ENCODE data around the gene KRT4. TPM values are rescaled to one million over a fixed set of nuclear protein-coding genes. Genes with fewer than 3 reads are reported as not detected.
A peak's percentile ranks its signal among the peaks of the same experiment; 100 is the strongest.

KRT4 gene
- total RNA-seq, 1 experiment from 2014 or later, result not detected

DNA sequence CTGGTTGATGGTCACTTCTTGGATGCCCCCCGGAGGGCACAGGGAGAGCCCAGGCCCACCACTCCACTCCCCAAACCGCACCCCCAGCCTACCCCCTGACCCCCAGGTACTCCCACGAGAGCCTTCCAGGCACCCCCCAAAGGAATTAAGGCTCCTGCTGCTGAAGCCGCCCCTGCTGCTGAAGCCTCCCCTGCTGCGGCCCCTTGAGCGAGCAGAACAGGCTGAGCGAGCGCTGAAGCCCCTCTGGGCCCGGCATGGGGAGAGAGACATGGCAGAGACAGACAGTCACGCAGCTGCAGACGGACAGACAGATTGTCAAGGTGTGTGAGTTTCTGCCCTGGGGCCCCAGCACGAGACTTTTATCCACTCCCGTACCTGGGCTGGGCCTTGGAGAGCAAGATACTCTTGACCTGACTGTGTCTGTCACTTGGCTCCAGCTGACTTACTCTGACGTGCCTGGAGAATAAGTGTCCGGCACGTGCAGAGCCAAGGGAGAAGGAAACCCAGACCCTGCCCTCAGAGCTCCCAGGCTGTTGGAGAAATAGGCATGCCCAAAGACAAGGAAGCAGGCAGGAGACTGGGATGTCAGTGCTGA, 34.8 kb upstream of the KRT4 start, which contains the start of gene KRT78:
KRT78 (minus strand) TSS at position 334 of the 595 bp plus-strand sequence; CDS start at position 270, 64 bp downstream.
- H2BK5ac ChIP-seq (ENCODE audit: insufficient read length, low read length), result no peak within 1 kb of the TSS
- Mint-ChIP-seq H3K27me3 (ENCODE audit: low read depth) (peaks cover 12% of the 10 kb centered on the region), H3K4me1 (peaks cover 0 to 4% of the 10 kb centered on the region in 2 experiments; a peak in 1 of 4 replicates), H3K4me3 (no peak within 1 kb of the TSS; a peak in 1 of 5 replicates), H3K9me3 (no peaks in the 10 kb centered on the region), H3K36me3 (ENCODE audit: insufficient read depth in 1 of 3, low read depth in 3 of 3) (no peaks in the 10 kb centered on the region), H3K27ac (peak within 1 kb of the TSS in 1 of 3 experiments; percentile 17; a peak in 1 of 7 replicates)
- no peak within 1 kb of the TSS for H2AK5ac ChIP-seq (ENCODE audit: insufficient read length, low read length)
- DNase-seq, result peak; percentile 27
- no peak within 1 kb of the TSS for H4K91ac ChIP-seq (ENCODE audit: insufficient read length, low read depth, low read length)
- no CpG with 5 or more reads among the region's 16 CpGs for WGBS (ENCODE audit: extremely low coverage, insufficient read length, low lambda C conversion rate)
- H3T11ph ChIP-seq (ENCODE audit: low read length), result no peak within 1 kb of the TSS
- no peak within 1 kb of the TSS for H3K23ac ChIP-seq (ENCODE audit: insufficient read length, low read depth, low read length)
- no peaks in the 10 kb centered on the region for H3K79me1 ChIP-seq (ENCODE audit: insufficient read depth, low read depth, low read length, poor library complexity, severe bottlenecking)
- no peak within 1 kb of the TSS for H3K4me2 ChIP-seq (ENCODE audit: insufficient read depth, insufficient read length, low read length)
- H4K20me1 ChIP-seq (ENCODE audit: control insufficient read depth, insufficient read depth, insufficient read length), result no peaks in the 10 kb centered on the region
- H3K14ac ChIP-seq (ENCODE audit: insufficient read depth, low read length), result peak within 1 kb of the TSS; percentile 21; the same call in 1 of the 2 replicates
- H3K4ac ChIP-seq (ENCODE audit: low read depth, low read length), result no peak within 1 kb of the TSS
- H3K18ac ChIP-seq (ENCODE audit: insufficient read length, low read depth, low read length), result no peak within 1 kb of the TSS
- H2BK120ac ChIP-seq (ENCODE audit: low read depth, low read length, poor library complexity, severe bottlenecking), result no peak within 1 kb of the TSS
- H3K9me3 ChIP-seq (ENCODE audit: control insufficient read depth, low read depth, low read length), result no peaks in the 10 kb centered on the region
- no peak within 1 kb of the TSS for H2AFZ ChIP-seq (ENCODE audit: low read length)
- no peaks in the 10 kb centered on the region for H3K4me1 ChIP-seq (ENCODE audit: insufficient read depth, low read length)
- H3K79me2 ChIP-seq (ENCODE audit: insufficient read depth, low read length), result no peaks in the 10 kb centered on the region
- H3K27ac ChIP-seq (ENCODE audit: insufficient read length, low read depth, low read length), result no peak within 1 kb of the TSS
- H4K5ac ChIP-seq (ENCODE audit: insufficient read length, low read depth, low read length), result no peak within 1 kb of the TSS
- no peaks in the 10 kb centered on the region for H3K27me3 ChIP-seq (ENCODE audit: insufficient read depth, low read length)
- no peak for TF ChIP-seq CTCF (conservative IDR thresholded peaks at IDR 0.05)
- no peak within 1 kb of the TSS for H2BK20ac ChIP-seq (ENCODE audit: low read depth, low read length, poor library complexity, severe bottlenecking)
- no peak within 1 kb of the TSS for H2BK15ac ChIP-seq (ENCODE audit: low read depth, low read length)
- no peak within 1 kb of the TSS for H3K56ac ChIP-seq (ENCODE audit: insufficient read length, low read depth, low read length)
- no peaks in the 10 kb centered on the region for H3K23me2 ChIP-seq (ENCODE audit: insufficient read length, low read depth, low read length, poor library complexity, severe bottlenecking)
- H2BK12ac ChIP-seq (ENCODE audit: insufficient read length, low read depth, low read length), result no peak within 1 kb of the TSS
- no peak within 1 kb of the TSS for H3K9ac ChIP-seq (ENCODE audit: extremely low read depth, insufficient read length, low read length)
- no peak within 1 kb of the TSS for H4K8ac ChIP-seq (replicated peaks; ENCODE audit: insufficient read length, low read depth, low read length)

All from H9 (cell line).